ENCODE measurements around the gene AHSA1. TPM values are rescaled to one million over a fixed set of nuclear protein-coding genes. Genes with fewer than 3 reads are reported as not detected.

Gene AHSA1
- total and polyA plus RNA-seq, 3 donors from 2014 or later = 250 to 379 (median 303) TPM

GRCh38 chr14:77502109-77502782 is 44.4 kb downstream of the AHSA1 start:
- Histone ChIP-seq H3K4me1 (peaks cover 9% of the 10 kb centered on the region), H3K27ac (no peak overlapping the region), H3K9me3 (no peaks in the 10 kb centered on the region), H3K36me3 (ENCODE audit: low read depth, missing control alignments) (no peaks in the 10 kb centered on the region), H3K4me3 (no peak overlapping the region), H3K27me3 (no peaks in the 10 kb centered on the region)
- TF ChIP-seq CTCF (IDR thresholded peaks at IDR 0.05) (no peak), POLR2A (IDR thresholded peaks at IDR 0.05) (no peak)
- intact Hi-C loops (cut with DNase I; ENCODE audit: low total_unique reads) = no loop called here
- DNase-seq = no peak
- WGBS, 2 donors = 77 to 83% methylated on average over 11 of the region's 11 CpGs

- DNase-seq = no peak
- TF ChIP-seq POLR2A (IDR thresholded peaks at IDR 0.05) = no peak
- TF ChIP-seq CTCF (IDR thresholded peaks at IDR 0.05) = no peak
- intact Hi-C loops (cut with DNase I; ENCODE audit: low total_unique reads) = no loop called here
- no peaks in the 10 kb centered on the region for H3K27me3 ChIP-seq
- no peak overlapping the region for H3K4me3 ChIP-seq
- 83 to 92% methylated on average over 5 of the region's 5 CpGs for WGBS, 2 donors
- H3K36me3 ChIP-seq (ENCODE audit: low read depth, missing control alignments) = no peaks in the 10 kb centered on the region
- H3K4me1 ChIP-seq = peaks cover 5% of the 10 kb centered on the region
- no peak overlapping the region for H3K27ac ChIP-seq
- no peaks in the 10 kb centered on the region for H3K9me3 ChIP-seq
These were observed 45.2 kb downstream of the AHSA1 start for GRCh38 chr14:77503138-77503537.

GRCh38 chr14:77505031-77505430 is 47.1 kb downstream of the AHSA1 start:
- Histone ChIP-seq H3K27ac (no peak overlapping the region), H3K4me1 (no peaks in the 10 kb centered on the region), H3K4me3 (no peak overlapping the region), H3K27me3 (no peaks in the 10 kb centered on the region), H3K36me3 (ENCODE audit: low read depth, missing control alignments) (no peaks in the 10 kb centered on the region), H3K9me3 (no peaks in the 10 kb centered on the region)
- 70 to 74% methylated on average over 4 of the region's 4 CpGs for WGBS, 2 donors
- TF ChIP-seq CTCF (IDR thresholded peaks at IDR 0.05) (no peak), POLR2A (IDR thresholded peaks at IDR 0.05) (no peak)
- no peak for DNase-seq
- intact Hi-C loops (cut with DNase I; ENCODE audit: low total_unique reads) = no loop called here

GRCh38 chr14:77507762-77508161 is 49.9 kb downstream of the AHSA1 start:
- Histone ChIP-seq H3K4me3 (no peak overlapping the region), H3K9me3 (no peaks in the 10 kb centered on the region), H3K36me3 (ENCODE audit: low read depth, missing control alignments) (no peaks in the 10 kb centered on the region), H3K4me1 (no peaks in the 10 kb centered on the region), H3K27ac (no peak overlapping the region), H3K27me3 (no peaks in the 10 kb centered on the region)
- intact Hi-C loops (cut with DNase I; ENCODE audit: low total_unique reads) = no loop called here
- no peak for TF ChIP-seq POLR2A (IDR thresholded peaks at IDR 0.05)
- no peak for TF ChIP-seq CTCF (IDR thresholded peaks at IDR 0.05)
- WGBS, 2 donors = 100% methylated on average over 3 of the region's 3 CpGs
- DNase-seq = no peak

GRCh38 chr14:77508249-77508648 is 50.4 kb downstream of the AHSA1 start:
- H3K27ac ChIP-seq = no peak overlapping the region
- WGBS, 2 donors = 85 to 89% methylated on average over 4 of the region's 4 CpGs
- H3K27me3 ChIP-seq = no peaks in the 10 kb centered on the region
- H3K36me3 ChIP-seq (ENCODE audit: low read depth, missing control alignments) = no peaks in the 10 kb centered on the region
- intact Hi-C loops (cut with DNase I; ENCODE audit: low total_unique reads) = no loop called here
- no peaks in the 10 kb centered on the region for H3K9me3 ChIP-seq
- H3K4me1 ChIP-seq = no peaks in the 10 kb centered on the region
- no peak overlapping the region for H3K4me3 ChIP-seq
- TF ChIP-seq POLR2A (IDR thresholded peaks at IDR 0.05) (no peak), CTCF (IDR thresholded peaks at IDR 0.05) (no peak)
- no peak for DNase-seq

All from testis (tissue), 3 donors.